GM12878 (cell line): ENCODE results near the gene RASSF4. TPM values are rescaled to one million over a fixed set of nuclear protein-coding genes. Genes with fewer than 3 reads are reported as not detected.

Experiments
- ATAC-seq: fragments of 200-7000 bp; cut with Tn5 transposase; 3 replicates; pipeline ENCODE4 v1.9.1; 2020; ENCODE audit warnings: mild to moderate bottlenecking, moderate library complexity
- BruUV-seq: library from RNA; stranded (reverse); fragments of 400-500 nt; replicated peaks from 2 replicates; lab custom pipeline; 2021; lab: Mats Ljungman, UMichigan
- CTCF ChIA-PET: fragments of 300-600 bp; sonication (Branson Sonifier 250); formaldehyde crosslinking; extraction: SDS; loops from one replicate; lab custom pipeline; 2021; ENCODE audit warnings: inconsistent platforms; lab: Yijun Ruan, JAX
- POLR2A ChIA-PET: fragments of 350-600 bp; formaldehyde crosslinking; extraction: SDS; loops from one replicate; lab custom pipeline; 2021; ENCODE audit warnings: inconsistent platforms; lab: Charles Lee
- RAD21 ChIA-PET: fragments of 300-600 bp; sonication (Branson Sonifier 250); formaldehyde crosslinking; loops from one replicate; lab custom pipeline; 2023; ENCODE audit warnings: antibody characterized with exemption; ENCODE audit not compliant: unreplicated experiment; lab: Charles Lee
- SMC1A ChIA-PET: fragments of 300-600 bp; sonication (Branson Sonifier 250); formaldehyde crosslinking; loops from one replicate; lab custom pipeline; 2023; ENCODE audit not compliant: unreplicated experiment, uncharacterized antibody; lab: Charles Lee
- DNase-seq: peaks from one replicate; pipeline ENCODE4 v3.0.0-alpha.2; 2011; ENCODE audit warnings: low read depth, low spot score
- FAIRE-seq: peaks from 3 replicates; lab custom pipeline; 2011; peaks lifted over from hg19 to GRCh38; lab: Jason Lieb, UNC
- H2AFZ ChIP-seq: 2 replicates; pipeline ENCODE4 v1.6.0; 2011; ENCODE audit warnings: low read depth, low read length, control low read depth; ENCODE audit not compliant: control insufficient read depth
- H3K27ac ChIP-seq: 2 replicates; pipeline ENCODE4 v1.5.1; 2011; ENCODE audit warnings: control low read depth; ENCODE audit not compliant: control insufficient read depth, insufficient read depth
- H3K27me3 ChIP-seq, 2 experiments: replicated peaks in 1 of 2; 2 replicates each; pipeline versions ENCODE4 v1.6.0 to v1.6.1; 2011; ENCODE audit warnings: low read length in 1 of 2; ENCODE audit not compliant: control insufficient read depth in 2 of 2, insufficient read depth in 2 of 2
- H3K36me3 ChIP-seq, 2 experiments: 2 replicates each; pipeline ENCODE4 v1.5.1; 2011; ENCODE audit warnings: low read length in 1 of 2; ENCODE audit not compliant: control insufficient read depth in 2 of 2, insufficient read depth in 2 of 2
- H3K4me1 ChIP-seq: 2 replicates; pipeline ENCODE4 v1.6.1; 2011; ENCODE audit warnings: mild to moderate bottlenecking, low read length, moderate library complexity, mixed read lengths; ENCODE audit not compliant: control insufficient read depth, insufficient read depth
- H3K4me2 ChIP-seq: 2 replicates; pipeline ENCODE4 v1.6.0; 2011; ENCODE audit warnings: control low read depth; ENCODE audit not compliant: control insufficient read depth, insufficient read depth
- H3K4me3 ChIP-seq: fragments of 200-600 bp; sonication (generic); 2 replicates; pipeline ENCODE4 v1.5.1; 2016
- H3K79me2 ChIP-seq: 2 replicates; pipeline ENCODE4 v1.6.0; 2011; ENCODE audit warnings: low read length; ENCODE audit not compliant: control insufficient read depth, insufficient read depth
- H3K9ac ChIP-seq: 2 replicates; pipeline ENCODE4 v1.8.0; 2011; ENCODE audit warnings: low read length, control low read depth, mixed read lengths; ENCODE audit not compliant: control insufficient read depth, insufficient read depth
- H3K9me3 ChIP-seq: replicated peaks from 3 replicates; pipeline ENCODE4 v1.5.1; 2011; ENCODE audit warnings: mild to moderate bottlenecking, low read length; ENCODE audit not compliant: control insufficient read depth, insufficient read depth
- H4K20me1 ChIP-seq: 2 replicates; pipeline ENCODE4 v1.6.0; 2011; ENCODE audit not compliant: control insufficient read depth, insufficient read depth
- BHLHE40 ChIP-seq, 2 experiments: fragments of 450-650 bp in 1 of 2; IDR thresholded peaks; 2 replicates each; pipeline ENCODE4 v1.6.1; 2011 to 2017; ENCODE audit warnings: low read depth in 2 of 2, borderline replicate concordance in 1 of 2, improper control_type of control experiment in 1 of 2, low read length in 1 of 2, mild to moderate bottlenecking in 1 of 2
- JUND ChIP-seq: IDR thresholded peaks from 2 replicates; pipeline ENCODE4 v1.6.1; 2012; ENCODE audit warnings: low read depth, mild to moderate bottlenecking, low read length, improper control_type of control experiment, moderate library complexity
- KDM1A ChIP-seq: fragments of 200-600 bp; sonication (generic); IDR thresholded peaks from 2 replicates; pipeline ENCODE4 v1.6.1; 2016; ENCODE audit warnings: borderline replicate concordance
- MTA2 ChIP-seq: fragments of 450-650 bp; IDR thresholded peaks from 2 replicates; pipeline ENCODE4 v1.6.1; 2016; ENCODE audit warnings: low read depth, mild to moderate bottlenecking, moderate library complexity
- PKNOX1 ChIP-seq: fragments of 450-650 bp; IDR thresholded peaks from 2 replicates; pipeline ENCODE4 v1.6.1; 2016; ENCODE audit warnings: mild to moderate bottlenecking
- STAT3 ChIP-seq: IDR thresholded peaks from 2 replicates; pipeline ENCODE4 v1.6.1; 2011; ENCODE audit warnings: low read depth, low read length, improper control_type of control experiment
- ZNF217 ChIP-seq: fragments of 450-650 bp; IDR thresholded peaks from 2 replicates; pipeline ENCODE4 v1.6.1; 2017; ENCODE audit warnings: antibody characterized with exemption, mild to moderate bottlenecking
- WGBS: methylation state at CpG from one replicate; pipeline ENCODE4 v1.1.6; 2016; ENCODE audit warnings: low lambda C conversion rate; ENCODE audit not compliant: insufficient replicate concordance, insufficient coverage; ENCODE audit errors: missing lambda C conversion rate; 5-methylcytosine and 5-hydroxymethylcytosine counted together
- in situ Hi-C: fragments of 300-500 bp; cut with MboI; formaldehyde crosslinking; loops from 9 replicates; pipeline ENCODE4 v1.14.3; 2018; ENCODE audit warnings: mixed read lengths
- intact Hi-C: fragments of 100-400 bp; cut with micrococcal nuclease; formaldehyde crosslinking; loops from one replicate; pipeline ENCODE4 v1.14.2; 2022; ENCODE audit not compliant: unreplicated experiment
- polyA plus RNA-seq, 11 experiments: library from polyadenylated mRNA; depleted of rRNA in 4 of 11; unstranded in 6 of 11; stranded (reverse) in 5 of 11; fragments of >200 nt; fragmentation: Nextera tagmentation in 4 of 11; fragmentation: Illumina TruSeq in 1 of 11; extraction: Ambion mirVana in 4 of 11; extraction: Trizol in 1 of 11; gene quantifications; 1 replicate in 1 of 11; 2 replicates in 10 of 11; pipeline versions ENCODE4 v1.2.1 to v1.2.3, GENCODE V29; 2011 to 2016; ENCODE audit warnings: inconsistent platforms in 2 of 11, missing spikeins in 2 of 11, low read depth in 1 of 11
- total RNA-seq, 4 experiments: library from RNA; depleted of rRNA in 3 of 4; stranded (reverse); fragments of >200 nt in 3 of 4; fragmentation: Illumina TruSeq in 1 of 4; extraction: Trizol in 1 of 4; gene quantifications; 2 replicates each; pipeline versions ENCODE4 v1.2.1 to v1.2.3, GENCODE V29; 2013 to 2021

The RASSF4 gene
- total and polyA plus RNA-seq, 10 of the 15 experiments (the other 5 are each of a cell fraction or from before 2014, with no cell fraction given), result 3.7 to 71.1 (median 16.8) TPM

GRCh38 chr10:44948642-44949041, 11.0 kb upstream of the RASSF4 start:
- peak; percentile 76 for FAIRE-seq
- Histone ChIP-seq H3K36me3 (no peaks in the 10 kb centered on the region), H3K9me3 (peaks cover 10% of the 10 kb centered on the region), H3K9ac (no peak overlapping the region), H4K20me1 (no peaks in the 10 kb centered on the region), H2AFZ (no peak overlapping the region), H3K4me3 (no peak overlapping the region; the same call in 1 of the 2 replicates), H3K4me1 (peaks cover 51% of the 10 kb centered on the region), H3K4me2 (peak overlapping the region; percentile 0; the same call in 1 of the 2 replicates), H3K27me3 (no peaks in the 10 kb centered on the region), H3K27ac (peak overlapping the region; percentile 67), H3K79me2 (no peaks in the 10 kb centered on the region)
- TF ChIP-seq JUND (no peak), STAT3 (no peak), PKNOX1 (peak; percentile 35; the same call in 1 of the 2 replicates), BHLHE40 (IDR thresholded peaks at IDR 0.05; ENCODE audit: borderline replicate concordance in 1 of 2, low read depth in 2 of 2, low read length in 1 of 2) (no peak), KDM1A (no peak), MTA2 (no peak), ZNF217 (no peak)
- 0% methylated on average over 1 of the region's 1 CpG for WGBS
- ChIA-PET CTCF (interaction anchor here (1.2 to 6.8 kb wide), 6 partner anchors 10 to 87 kb away, joined by 3 to 80 read pairs (median 6); no protein-coding TSS in a partner anchor), RAD21 (interaction anchor here (1.0 to 7.5 kb wide), 7 partner anchors 11 to 27 kb away, joined by 3 to 60 read pairs (median 34); partner anchors contain the start of gene RASSF4), POLR2A (interaction anchor here (0.9 to 8.5 kb wide), 4 partner anchors 14 to 28 kb away, joined by 3 to 174 read pairs (median 12); partner anchors contain the start of gene RASSF4), SMC1A (interaction anchor here (0.9 to 8.4 kb wide), 7 partner anchors 11 to 44 kb away, joined by 3 to 147 read pairs (median 8); partner anchors contain the start of gene DEPP1)
- in situ Hi-C loops (no loop called here), intact Hi-C loops (loop anchor here (1.0 kb wide), 1 partner anchor 10 kb away; no protein-coding TSS in a partner anchor)
- no peak for DNase-seq
- peak; percentile 19; the same call in 2 of the 3 replicates for ATAC-seq
- BruUV-seq, result no TSS peak
